BLaER1 treated with 17β-estradiol and CSF1 and Interleukin-3, amounts not matched to agents 10 nM and 100 nM (cell line): ENCODE data around the gene PTRHD1.

ENCODE experiments used
- H3K27ac ChIP-seq, 11 experiments: shearing (Covaris generic); formaldehyde crosslinking; 2 replicates each; pipeline ENCODE4 v1.8.1; 2022
- H3K27me3 ChIP-seq, 11 experiments: shearing (Covaris generic); formaldehyde crosslinking; 2 replicates each; pipeline ENCODE4 v1.8.1; 2022
- H3K36me3 ChIP-seq, 11 experiments: shearing (Covaris generic); formaldehyde crosslinking; 2 replicates each; pipeline ENCODE4 v1.8.1; 2022
- H3K4me1 ChIP-seq, 10 experiments: shearing (Covaris generic); formaldehyde crosslinking; 2 replicates each; pipeline ENCODE4 v1.8.1; 2022
- H3K4me2 ChIP-seq, 11 experiments: shearing (Covaris generic); formaldehyde crosslinking; 2 replicates each; pipeline ENCODE4 v1.8.1; 2022
- H3K4me3 ChIP-seq, 10 experiments: shearing (Covaris generic); formaldehyde crosslinking; 2 replicates each; pipeline ENCODE4 v1.8.1; 2022
- H3K9ac ChIP-seq, 11 experiments: shearing (Covaris generic); formaldehyde crosslinking; 2 replicates each; pipeline ENCODE4 v1.8.1; 2022
- H3K9me3 ChIP-seq, 11 experiments: shearing (Covaris generic); formaldehyde crosslinking; replicated peaks in 1 of 11; 2 replicates each; pipeline ENCODE4 v1.8.1; 2022
- H4K20me1 ChIP-seq, 11 experiments: shearing (Covaris generic); formaldehyde crosslinking; 2 replicates each; pipeline ENCODE4 v1.8.1; 2022
- Cebpa-rat ChIP-seq, 11 experiments: shearing (Covaris generic); IDR thresholded peaks; 2 replicates each; pipeline ENCODE4 v1.8.1; 2022

Gene PTRHD1

GRCh38 chr2:24779116-24779515 is 14.1 kb downstream of the PTRHD1 start:
- Histone ChIP-seq H3K27ac (no peak overlapping the region), H3K4me2 (peak overlapping the region in 3 of 11 experiments; percentile 9 to 36 (median 26); a peak in 3 of 22 replicates), H3K4me3 (no peak overlapping the region), H3K9ac (no peak overlapping the region), H3K9me3 (peaks cover 0 to 5% (median 0%) of the 10 kb centered on the region in 11 experiments; a peak in 2 of 22 replicates), H4K20me1 (no peaks in the 10 kb centered on the region; a peak in 1 of 22 replicates), H3K36me3 (no peaks in the 10 kb centered on the region), H3K27me3 (no peaks in the 10 kb centered on the region), H3K4me1 (peaks cover 0 to 10% (median 3%) of the 10 kb centered on the region in 10 experiments; a peak in 10 of 20 replicates)
- no peak for TF ChIP-seq Cebpa-rat (IDR thresholded peaks at IDR 0.05)

DNA sequence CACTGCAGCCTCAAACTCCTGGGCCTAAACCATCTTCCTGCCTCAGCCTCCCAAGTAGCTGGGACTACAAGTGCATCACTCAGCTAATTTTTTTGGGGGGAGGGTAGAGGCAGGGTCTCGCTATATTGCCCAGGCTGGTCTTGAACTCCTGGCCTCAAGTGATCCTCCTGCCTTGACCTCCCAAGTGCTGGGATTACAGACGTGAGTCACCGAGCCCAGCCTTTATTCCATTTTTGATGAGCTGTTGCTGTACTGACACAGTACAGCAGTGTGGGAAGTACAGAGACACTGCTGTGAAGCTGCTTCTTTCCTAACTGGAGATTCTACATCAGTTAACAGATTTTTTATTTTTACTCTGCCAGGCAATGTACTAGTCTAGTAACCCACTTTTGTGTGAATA is 18.8 kb downstream of the PTRHD1 start:
- peaks cover 0 to 8% (median 3%) of the 10 kb centered on the region in 10 experiments; a peak in 10 of 20 replicates for H3K4me1 ChIP-seq
- H3K27ac ChIP-seq: no peak overlapping the region
- H3K9me3 ChIP-seq: no peaks in the 10 kb centered on the region
- no peak for TF ChIP-seq Cebpa-rat (IDR thresholded peaks at IDR 0.05)
- H3K4me3 ChIP-seq: no peak overlapping the region
- no peak overlapping the region for H3K9ac ChIP-seq
- H3K36me3 ChIP-seq: peaks cover 4 to 17% (median 9%) of the 10 kb centered on the region in 11 experiments; a peak in 14 of 22 replicates
- H4K20me1 ChIP-seq: no peaks in the 10 kb centered on the region
- H3K4me2 ChIP-seq: no peak overlapping the region
- no peaks in the 10 kb centered on the region for H3K27me3 ChIP-seq

- Histone ChIP-seq H3K27me3 (no peaks in the 10 kb centered on the region), H3K4me3 (no peak overlapping the region), H3K4me1 (peaks cover 0 to 6% (median 3%) of the 10 kb centered on the region in 10 experiments; a peak in 13 of 20 replicates), H3K4me2 (no peak overlapping the region), H4K20me1 (no peaks in the 10 kb centered on the region; a peak in 1 of 22 replicates), H3K9ac (no peak overlapping the region), H3K27ac (no peak overlapping the region), H3K36me3 (peaks cover 17 to 40% (median 23%) of the 10 kb centered on the region in 11 experiments), H3K9me3 (no peaks in the 10 kb centered on the region)
- no peak for TF ChIP-seq Cebpa-rat (IDR thresholded peaks at IDR 0.05)
These were observed 21.2 kb downstream of the PTRHD1 start for GRCh38 chr2:24771764-24772586.

DNA sequence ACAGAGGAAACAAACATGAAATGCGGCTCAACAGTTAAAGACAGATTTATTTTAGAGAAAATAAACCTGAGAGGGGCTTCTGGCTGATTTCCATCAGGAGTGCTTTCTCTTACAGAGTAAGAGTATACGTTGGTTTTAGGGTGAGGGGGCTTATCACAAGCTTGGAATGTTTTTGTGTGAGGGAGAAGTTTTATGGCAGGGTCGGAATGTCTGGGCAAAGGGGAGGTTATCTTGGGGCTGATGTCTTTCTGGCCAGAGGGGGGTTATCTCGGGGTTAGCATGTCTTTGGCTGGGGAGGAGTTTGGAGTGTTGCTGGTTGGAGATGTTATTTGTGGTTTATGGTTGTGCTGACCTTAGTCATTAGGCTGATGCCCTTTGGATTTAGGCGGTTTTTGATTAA is 22.1 kb downstream of the PTRHD1 start:
- Histone ChIP-seq H3K4me1 (peaks cover 0 to 15% (median 12%) of the 10 kb centered on the region in 10 experiments; a peak in 16 of 20 replicates), H3K27me3 (no peaks in the 10 kb centered on the region), H3K9ac (no peak overlapping the region), H3K4me3 (no peak overlapping the region), H3K4me2 (no peak overlapping the region), H3K27ac (no peak overlapping the region), H3K36me3 (peaks cover 17 to 50% (median 23%) of the 10 kb centered on the region in 11 experiments), H3K9me3 (no peaks in the 10 kb centered on the region), H4K20me1 (no peaks in the 10 kb centered on the region; a peak in 1 of 22 replicates)
- TF ChIP-seq Cebpa-rat (IDR thresholded peaks at IDR 0.05): no peak

GRCh38 chr2:24768601-24769000 is 24.6 kb downstream of the PTRHD1 start:
- Histone ChIP-seq H3K9ac (no peak overlapping the region), H3K27ac (no peak overlapping the region), H3K27me3 (no peaks in the 10 kb centered on the region), H3K4me1 (peaks cover 0 to 26% (median 16%) of the 10 kb centered on the region in 10 experiments; a peak in 16 of 20 replicates), H3K9me3 (peaks cover 0 to 12% (median 4%) of the 10 kb centered on the region in 11 experiments; a peak in 8 of 22 replicates), H3K36me3 (peaks cover 32 to 74% (median 39%) of the 10 kb centered on the region in 11 experiments), H4K20me1 (no peaks in the 10 kb centered on the region; a peak in 1 of 22 replicates), H3K4me3 (no peak overlapping the region), H3K4me2 (no peak overlapping the region)
- no peak for TF ChIP-seq Cebpa-rat (IDR thresholded peaks at IDR 0.05)

GRCh38 chr2:24768013-24768412 is 25.2 kb downstream of the PTRHD1 start:
- peaks cover 0 to 26% (median 16%) of the 10 kb centered on the region in 10 experiments; a peak in 16 of 20 replicates for H3K4me1 ChIP-seq
- no peak overlapping the region; a peak in 1 of 22 replicates for H3K4me2 ChIP-seq
- no peak overlapping the region for H3K27ac ChIP-seq
- no peak for TF ChIP-seq Cebpa-rat (IDR thresholded peaks at IDR 0.05)
- no peak overlapping the region for H3K4me3 ChIP-seq
- H3K27me3 ChIP-seq: no peaks in the 10 kb centered on the region
- no peak overlapping the region for H3K9ac ChIP-seq
- H3K36me3 ChIP-seq: peaks cover 33 to 80% (median 43%) of the 10 kb centered on the region in 11 experiments
- H3K9me3 ChIP-seq: peaks cover 0 to 12% (median 4%) of the 10 kb centered on the region in 11 experiments; a peak in 8 of 22 replicates
- H4K20me1 ChIP-seq: no peaks in the 10 kb centered on the region; a peak in 1 of 22 replicates

DNA sequence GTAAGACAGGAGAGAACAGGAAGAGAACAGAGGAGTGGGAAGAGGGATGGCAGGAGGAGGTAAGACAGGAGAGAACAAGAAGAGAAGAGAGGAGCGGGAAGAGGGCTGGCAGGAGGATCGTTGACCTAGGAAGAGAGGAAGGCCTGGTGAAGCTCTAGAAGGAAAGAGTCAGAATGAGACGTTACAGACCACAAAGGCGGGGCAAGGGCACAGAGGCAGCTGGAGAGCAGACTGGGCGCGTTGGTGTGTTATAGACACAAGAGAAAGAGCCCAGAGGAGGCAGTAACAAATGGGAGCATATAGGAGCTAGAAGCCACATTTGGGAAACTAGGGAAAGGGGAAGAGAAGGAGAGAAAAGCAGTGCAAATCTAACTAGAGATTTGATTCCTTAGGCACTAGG is 26.6 kb downstream of the PTRHD1 start:
- Histone ChIP-seq H3K9ac (peak overlapping the region in 1 of 11 experiments; percentile 13; a peak in 1 of 22 replicates), H3K36me3 (peaks cover 41 to 94% (median 57%) of the 10 kb centered on the region in 11 experiments), H4K20me1 (no peaks in the 10 kb centered on the region; a peak in 1 of 22 replicates), H3K27me3 (no peaks in the 10 kb centered on the region), H3K27ac (peak overlapping the region in 1 of 11 experiments; percentile 37; a peak in 2 of 22 replicates), H3K4me3 (no peak overlapping the region), H3K4me2 (peak overlapping the region in 8 of 11 experiments; percentile 6 to 69 (median 54); a peak in 14 of 22 replicates), H3K9me3 (peaks cover 0 to 12% (median 4%) of the 10 kb centered on the region in 11 experiments; a peak in 8 of 22 replicates), H3K4me1 (peaks cover 0 to 26% (median 16%) of the 10 kb centered on the region in 10 experiments; a peak in 16 of 20 replicates)
- no peak for TF ChIP-seq Cebpa-rat (IDR thresholded peaks at IDR 0.05)

GRCh38 chr2:24763843-24764242 is 29.3 kb downstream of the PTRHD1 start:
- peaks cover 0 to 12% (median 4%) of the 10 kb centered on the region in 11 experiments; a peak in 8 of 22 replicates for H3K9me3 ChIP-seq
- H3K27ac ChIP-seq: no peak overlapping the region
- H3K4me1 ChIP-seq: peaks cover 0 to 26% (median 16%) of the 10 kb centered on the region in 10 experiments; a peak in 16 of 20 replicates
- no peak overlapping the region for H3K4me2 ChIP-seq
- no peak overlapping the region for H3K9ac ChIP-seq
- peaks cover 39 to 97% (median 54%) of the 10 kb centered on the region in 11 experiments for H3K36me3 ChIP-seq
- H4K20me1 ChIP-seq: no peaks in the 10 kb centered on the region; a peak in 2 of 22 replicates
- no peak overlapping the region for H3K4me3 ChIP-seq
- no peak for TF ChIP-seq Cebpa-rat (IDR thresholded peaks at IDR 0.05)
- H3K27me3 ChIP-seq: no peaks in the 10 kb centered on the region

GRCh38 chr2:24762518-24762917 is 30.7 kb downstream of the PTRHD1 start:
- Histone ChIP-seq H3K36me3 (peaks cover 39 to 97% (median 57%) of the 10 kb centered on the region in 11 experiments), H3K4me1 (peaks cover 0 to 26% (median 16%) of the 10 kb centered on the region in 10 experiments; a peak in 16 of 20 replicates), H3K27me3 (no peaks in the 10 kb centered on the region), H3K9me3 (peaks cover 0 to 12% (median 4%) of the 10 kb centered on the region in 11 experiments; a peak in 8 of 22 replicates), H3K4me3 (no peak overlapping the region), H3K4me2 (no peak overlapping the region), H4K20me1 (no peaks in the 10 kb centered on the region; a peak in 1 of 22 replicates), H3K9ac (no peak overlapping the region), H3K27ac (no peak overlapping the region)
- TF ChIP-seq Cebpa-rat (IDR thresholded peaks at IDR 0.05): no peak
